NCI-H345 treated with DMSO at 0.1 percent for 48 hours (cell line): Measurements from ENCODE around the gene TSPAN15.

Experiments used
- DNase-seq: peaks from one replicate; lab custom pipeline; 2025; ENCODE audit not compliant: unreplicated experiment; lab: John Stamatoyannopoulos, UW

TSPAN15 gene

DNA sequence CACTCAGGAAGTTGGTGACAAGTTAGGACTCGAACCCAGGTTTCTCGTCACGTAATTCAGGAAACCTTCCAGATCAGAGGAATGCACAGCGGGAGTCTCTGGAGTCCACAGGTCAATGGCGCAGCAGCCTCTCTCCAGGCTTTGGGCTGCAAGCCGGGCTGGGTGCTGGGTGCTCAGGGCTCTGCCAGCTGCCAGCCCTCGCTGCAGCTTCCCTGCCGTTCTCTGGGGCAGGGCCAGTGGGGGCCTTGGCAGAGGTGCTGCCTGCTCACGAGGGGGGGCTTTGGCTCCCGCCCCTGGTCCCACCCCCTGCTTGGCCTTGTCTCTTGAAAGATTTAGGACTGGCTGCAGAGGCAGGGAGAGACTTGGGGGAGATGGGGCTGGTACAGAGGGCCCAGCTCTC lies 34.6 kb upstream of the TSPAN15 start, which contains the start of gene TACR2:
Gene TACR2, minus strand, starts transcription at position 224 of the 400 bp plus-strand sequence. CDS start 595 bp downstream, outside the sequence.
- DNase-seq, result no peak

DNA sequence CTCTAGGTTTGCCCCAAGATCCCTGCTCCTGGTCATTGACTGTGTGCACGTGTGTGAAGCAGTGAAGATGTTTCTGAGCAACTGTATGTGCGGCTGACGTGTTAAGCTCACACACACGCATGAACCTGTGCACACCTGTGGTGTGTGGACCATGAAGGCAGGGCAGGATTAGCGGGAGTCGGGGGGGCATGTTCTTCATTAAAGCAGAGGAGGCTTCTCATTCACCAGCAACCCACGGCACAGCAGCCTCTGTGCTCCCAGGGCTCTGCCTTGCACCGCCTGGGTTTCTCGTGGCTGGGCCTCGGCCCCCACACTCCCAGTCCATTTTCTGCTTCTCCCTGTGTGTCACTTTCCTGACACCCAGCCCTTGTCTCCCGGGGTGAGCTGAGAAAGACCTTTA lies 33.7 kb upstream of the TSPAN15 start:
- no peak for DNase-seq

DNA sequence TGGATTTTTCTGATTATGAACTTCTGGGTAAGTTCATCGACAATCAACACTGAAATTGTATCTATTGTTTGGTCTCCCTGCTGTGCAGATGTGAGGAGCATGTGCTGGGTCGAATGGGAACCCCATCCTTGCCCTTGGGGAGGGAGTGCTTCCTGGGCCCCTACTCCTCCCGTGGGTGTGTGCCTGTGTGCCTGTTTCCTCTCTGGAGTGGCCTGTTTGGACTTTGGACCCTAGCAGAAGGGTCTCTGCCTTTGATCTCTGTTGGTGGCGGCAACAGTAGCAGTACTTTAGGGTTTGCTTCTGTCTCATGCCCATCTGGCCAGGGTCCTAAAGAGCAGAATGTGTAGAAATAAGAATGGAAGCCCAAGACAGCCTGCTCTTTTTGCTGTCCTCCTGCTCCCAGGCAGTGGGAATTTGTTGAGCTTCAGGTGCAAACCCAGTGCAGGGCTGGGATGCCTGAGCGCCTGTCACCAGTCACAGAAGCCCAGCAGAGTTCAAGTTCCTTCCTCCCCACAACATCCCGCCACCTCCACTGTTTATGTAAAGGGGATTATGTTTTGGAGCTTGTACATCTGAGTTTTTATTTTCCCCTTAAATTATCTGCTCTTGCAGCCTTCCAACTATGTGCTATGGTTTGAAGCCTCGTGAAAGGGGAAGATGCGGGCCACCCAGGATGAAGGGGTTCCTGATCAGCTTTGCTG lies 33.1 kb upstream of the TSPAN15 start:
- no peak for DNase-seq

DNA sequence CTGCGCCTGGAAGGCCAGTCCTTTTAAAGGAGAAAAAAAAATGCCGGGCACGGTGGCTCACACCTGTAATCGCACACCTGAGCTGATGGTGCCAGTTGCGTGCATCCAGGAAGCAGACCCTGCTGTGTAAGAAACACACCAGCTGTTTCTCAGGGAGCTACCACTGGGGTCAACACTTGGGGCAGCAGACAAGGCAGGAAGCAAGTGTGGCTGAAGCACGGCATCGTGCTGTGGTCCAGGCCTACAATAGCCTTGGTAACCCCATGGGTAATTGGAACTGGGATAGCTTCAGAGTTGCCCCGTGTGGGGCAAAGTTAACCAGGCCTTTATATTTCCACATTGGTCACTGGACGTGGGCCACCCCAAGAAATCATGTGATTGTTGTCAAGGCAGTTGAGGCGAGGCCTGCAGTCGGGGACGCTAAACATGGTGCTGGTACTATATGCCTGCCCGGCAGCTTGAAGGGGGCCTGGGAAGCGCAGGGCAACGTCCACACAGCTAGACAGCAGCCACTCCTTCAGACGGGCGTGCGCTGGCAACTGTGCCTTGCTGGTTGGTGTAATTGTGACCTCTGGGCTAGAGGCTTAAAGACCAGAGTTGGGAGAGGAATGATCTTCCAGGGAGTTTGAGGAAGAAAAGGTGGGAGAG lies 32.0 kb upstream of the TSPAN15 start:
- no peak for DNase-seq

DNA sequence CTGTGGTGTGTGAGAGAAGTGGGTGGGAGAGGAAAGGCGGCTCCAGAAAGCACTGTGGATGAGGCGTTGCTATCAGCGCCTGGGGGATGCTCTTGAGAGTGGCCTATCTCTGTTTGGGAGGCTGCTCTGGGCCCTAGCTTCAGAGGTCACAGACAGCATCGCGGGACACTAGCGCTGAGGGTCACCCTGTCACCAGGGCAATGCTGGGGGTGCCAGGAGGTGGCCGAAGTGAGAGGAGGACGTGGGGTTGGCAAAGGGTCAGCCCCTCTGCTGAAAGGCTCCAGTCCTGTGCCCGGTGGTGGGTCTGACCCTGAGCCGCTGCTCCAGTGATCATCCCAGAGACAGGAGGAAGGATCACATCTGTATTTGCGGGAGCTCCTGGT lies 31.5 kb upstream of the TSPAN15 start:
- DNase-seq, result no peak

DNA sequence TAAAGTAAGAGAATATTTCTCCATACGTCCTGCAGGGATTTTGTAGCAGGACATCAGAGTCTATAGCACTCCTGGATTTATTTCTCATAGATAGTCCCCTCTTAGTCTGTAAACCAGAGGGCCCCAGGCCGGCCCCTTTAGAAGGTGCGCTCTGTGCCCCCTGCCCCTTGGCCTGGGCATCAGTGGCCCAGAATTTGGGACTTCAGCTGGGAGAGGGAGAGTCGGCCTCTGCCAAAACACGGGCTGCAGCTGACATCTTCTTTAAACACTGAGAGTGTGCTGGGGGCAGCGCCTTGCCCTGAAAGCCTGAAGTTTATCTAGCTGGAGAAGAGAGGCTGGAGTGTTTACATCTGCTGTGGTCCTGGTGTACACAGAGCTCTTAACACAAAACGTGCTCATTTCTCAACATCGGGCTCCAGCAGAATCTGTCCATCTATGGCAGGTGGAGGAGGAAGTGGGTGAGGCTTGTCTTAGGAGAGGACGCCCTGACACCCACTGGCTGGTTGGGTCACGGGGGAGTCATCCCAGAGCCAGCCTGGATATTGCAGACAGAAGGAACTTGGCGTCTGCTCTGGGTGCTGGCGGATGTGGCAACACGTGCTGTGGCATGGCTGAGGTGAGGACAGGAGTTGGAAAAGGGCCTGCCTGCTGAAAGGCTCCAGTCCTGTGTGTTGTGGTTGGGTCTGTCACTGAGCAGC lies 29.5 kb upstream of the TSPAN15 start:
- DNase-seq, result peak; percentile 26

DNA sequence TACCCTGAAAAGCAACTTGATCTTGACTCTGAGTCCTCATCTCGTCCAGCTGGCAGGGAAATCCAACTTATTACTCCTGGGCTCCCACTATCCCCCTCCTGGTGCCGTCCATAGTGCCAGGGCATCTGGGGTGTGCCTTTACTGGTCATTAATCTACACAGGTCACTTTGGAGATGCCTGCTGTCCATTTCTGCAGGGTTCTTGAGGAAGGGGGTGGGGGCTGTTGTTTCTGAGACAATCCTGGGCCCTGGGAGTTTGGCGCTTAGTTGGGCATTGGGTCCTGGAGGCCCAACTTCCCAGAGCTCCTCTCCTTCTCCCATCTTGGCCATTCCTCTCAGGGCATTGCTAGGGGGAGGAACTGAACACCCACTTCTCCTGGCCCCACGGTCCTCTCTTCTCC lies 28.6 kb upstream of the TSPAN15 start:
- no peak for DNase-seq

DNA sequence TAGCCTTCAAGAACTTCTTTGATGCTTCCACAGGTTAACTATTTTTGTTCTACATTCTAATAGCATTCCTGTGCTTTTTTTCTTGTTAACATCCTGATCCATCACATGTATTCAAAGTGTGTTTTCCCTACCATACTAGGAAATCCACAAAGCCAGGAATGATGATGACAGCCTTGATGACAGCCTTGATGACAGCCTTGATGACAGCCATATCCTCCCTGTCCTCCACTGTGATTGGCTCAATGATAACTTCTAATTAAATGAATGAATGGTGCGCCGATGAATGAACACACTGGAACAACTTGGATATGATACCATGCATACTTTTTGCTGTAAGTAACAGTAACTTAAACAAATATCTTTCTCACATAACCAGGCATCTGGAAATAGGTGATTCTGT lies 26.2 kb upstream of the TSPAN15 start:
- no peak for DNase-seq

DNA sequence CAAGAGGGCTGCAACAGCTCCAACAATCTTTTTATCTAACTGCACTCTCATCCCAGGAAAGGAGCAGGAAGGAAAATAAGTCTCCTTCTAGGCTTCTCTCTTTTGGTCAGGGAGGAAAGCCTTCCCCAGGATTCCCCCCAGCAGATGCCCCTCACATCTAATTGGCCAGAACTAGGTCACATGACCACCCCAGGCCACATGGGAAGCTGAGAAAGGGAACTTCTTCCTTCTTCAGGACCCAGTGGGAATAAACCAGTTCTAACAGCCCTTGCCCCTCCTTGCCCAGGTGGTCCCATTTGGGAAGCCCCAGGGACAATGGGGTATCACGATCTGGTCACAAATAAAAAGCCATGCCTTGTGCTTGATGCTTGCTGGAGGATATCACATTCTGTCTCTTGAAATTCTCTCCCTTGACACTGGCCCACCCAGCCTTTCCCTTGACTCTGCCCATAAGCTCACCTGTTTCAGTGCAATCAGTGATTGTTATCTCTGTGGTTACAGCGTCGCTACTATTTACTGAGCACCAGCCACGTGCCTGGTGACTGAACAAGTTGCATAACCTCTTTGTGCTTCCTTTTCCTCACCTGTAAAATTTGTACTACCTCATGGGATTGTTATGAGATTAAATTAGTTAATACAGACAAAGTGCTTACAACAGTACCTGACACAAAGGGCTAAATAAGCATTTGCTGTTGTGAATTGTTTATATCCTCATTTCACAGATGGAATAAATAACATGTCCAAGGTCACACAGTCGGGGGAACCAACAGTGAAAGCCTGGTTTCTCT lies 25.6 kb upstream of the TSPAN15 start:
- DNase-seq, result no peak

DNA sequence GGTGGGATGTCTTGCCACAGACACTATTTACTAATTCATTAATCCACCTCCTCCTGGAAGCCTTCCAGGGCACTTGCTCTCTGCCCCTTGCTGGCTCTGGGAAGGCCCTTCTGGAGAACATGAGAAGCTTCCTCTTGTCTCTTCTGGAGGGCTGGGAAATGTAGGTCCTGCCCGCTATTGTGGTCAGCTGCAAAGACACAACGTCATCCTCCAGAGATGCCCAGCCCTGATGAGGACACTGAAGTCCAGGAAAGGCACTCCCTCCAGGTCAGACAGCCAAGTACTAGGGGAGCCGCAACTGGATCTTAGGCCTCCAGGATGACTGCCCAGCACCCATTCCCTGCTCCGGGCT lies 24.9 kb upstream of the TSPAN15 start:
- DNase-seq, result no peak

DNA sequence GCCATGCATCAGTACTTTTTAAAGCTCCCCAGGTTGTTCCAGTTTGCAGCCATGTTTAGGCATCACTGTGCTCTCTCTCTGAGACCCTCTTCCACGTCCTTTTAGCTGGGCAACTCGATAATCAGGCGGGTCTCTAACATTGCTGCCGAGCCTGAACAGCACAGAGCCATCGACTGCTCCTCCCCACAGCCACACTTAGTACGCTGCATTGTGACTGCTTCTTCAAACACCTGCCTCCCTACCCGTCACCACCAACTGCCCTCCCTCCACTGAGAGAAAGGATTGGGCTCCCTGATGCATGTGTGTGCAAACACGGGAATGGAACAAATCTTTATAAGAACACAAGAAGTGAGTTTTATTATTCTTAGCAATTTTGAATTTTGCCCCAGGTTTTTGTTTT lies 23.1 kb upstream of the TSPAN15 start:
- DNase-seq, result peak; percentile 7

DNA sequence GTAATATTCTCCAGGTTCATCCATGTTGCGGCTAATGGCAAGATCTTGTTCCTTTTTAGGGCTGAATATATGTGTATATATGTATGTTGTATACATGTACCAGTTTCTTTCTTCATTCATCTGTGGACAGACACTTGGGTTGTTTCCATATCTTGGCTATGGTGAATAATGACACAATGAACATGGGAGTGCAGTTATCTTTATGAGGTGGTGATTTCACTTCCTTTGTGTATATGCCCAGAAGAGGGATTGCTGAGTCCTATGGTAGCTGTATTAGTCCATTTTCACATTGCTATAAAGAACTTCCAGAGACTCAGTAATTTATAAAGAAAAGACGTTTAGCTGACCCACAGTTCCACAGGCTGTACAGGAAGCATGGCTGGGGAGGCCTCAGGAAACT lies 17.1 kb upstream of the TSPAN15 start:
- no peak for DNase-seq

DNA sequence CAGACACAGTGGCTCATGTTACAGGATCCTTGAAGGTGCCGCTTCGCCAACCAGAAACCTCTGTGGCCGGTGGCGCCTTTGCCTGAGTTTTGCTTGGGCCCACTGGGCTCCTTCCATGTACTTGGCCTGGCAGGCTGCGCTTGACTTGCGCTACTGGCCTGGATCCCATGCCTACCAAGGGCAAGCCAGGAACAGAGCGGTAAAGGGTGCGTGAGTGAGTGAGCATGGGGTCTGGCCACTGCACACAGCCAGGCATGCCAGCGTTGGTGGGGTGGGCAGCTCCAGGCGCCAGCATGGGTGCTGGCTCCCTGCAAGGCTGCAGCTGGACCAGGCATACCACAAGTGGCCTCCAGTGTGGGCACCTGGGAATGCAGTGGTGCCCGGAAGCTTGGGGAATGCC lies 16.3 kb upstream of the TSPAN15 start:
- no peak for DNase-seq

DNA sequence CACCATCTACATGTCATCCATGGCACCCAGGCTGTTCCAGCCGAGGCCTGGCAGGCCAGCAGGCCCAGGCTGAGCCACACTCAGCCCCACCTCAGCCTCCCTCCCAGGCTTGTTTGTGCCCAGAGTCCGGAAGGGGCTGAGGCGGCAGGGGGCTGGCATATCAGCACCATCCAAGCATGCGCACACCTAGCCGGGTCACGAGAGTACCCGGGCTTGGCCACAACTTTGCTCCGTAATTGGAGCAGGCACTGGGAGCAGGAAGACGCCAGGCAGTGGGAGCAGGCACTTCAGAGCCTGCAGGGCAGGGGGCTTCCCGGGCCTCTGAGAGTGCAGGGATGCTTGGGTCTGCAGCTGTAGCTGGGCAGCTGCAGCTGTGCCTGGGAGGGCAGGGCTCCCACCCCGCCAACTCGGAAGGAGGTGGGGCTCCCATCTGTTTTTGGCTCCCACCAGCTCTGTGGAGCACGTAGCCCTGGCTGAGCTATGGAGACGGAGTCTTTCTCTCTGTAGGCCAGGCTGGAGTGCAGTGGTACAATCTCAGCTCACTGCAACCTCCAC lies 15.2 kb upstream of the TSPAN15 start:
- no peak for DNase-seq

DNA sequence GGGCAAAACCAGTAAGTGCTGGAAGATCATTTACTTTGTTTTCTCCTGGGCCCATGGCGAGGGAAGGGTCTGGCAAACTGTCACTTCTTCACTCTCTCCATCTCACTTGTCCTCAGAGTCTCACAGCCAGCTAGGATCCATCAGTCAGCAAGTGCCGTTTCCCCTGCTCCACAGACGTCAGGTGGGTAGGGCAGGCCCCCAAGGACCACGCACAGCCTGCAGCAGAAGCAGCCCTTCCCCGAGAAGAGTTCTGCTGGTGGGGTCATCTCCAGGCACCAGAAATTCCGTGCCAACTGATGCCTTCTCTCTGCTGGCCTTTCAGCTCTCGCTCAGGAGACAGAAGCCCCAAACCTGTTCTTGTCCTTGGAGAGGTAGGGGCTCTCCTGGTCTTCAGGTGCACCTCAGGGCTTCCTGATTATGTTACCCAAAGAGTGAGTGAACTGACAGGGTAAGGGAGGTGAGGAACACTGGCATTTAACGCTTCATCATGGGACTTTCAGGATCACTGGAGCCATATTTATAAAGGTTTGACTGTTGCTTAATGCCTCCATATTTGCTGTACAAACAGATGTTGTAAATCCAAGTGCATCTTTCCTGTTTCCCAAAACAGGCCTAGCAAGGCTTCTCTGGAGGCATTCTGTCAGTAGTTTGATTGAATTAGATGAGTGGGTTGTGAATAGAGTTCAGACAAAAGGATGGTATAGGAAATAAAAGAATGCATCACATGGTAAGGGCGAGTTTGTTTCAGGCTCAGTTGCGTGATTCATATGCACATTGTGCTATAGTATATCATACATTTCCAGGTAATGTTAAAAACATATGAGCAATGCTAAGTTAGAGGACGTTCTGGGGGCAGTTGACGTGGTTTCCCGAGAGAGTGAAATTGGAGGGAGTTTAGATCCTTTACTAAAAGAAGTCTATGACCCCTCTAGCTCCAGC lies 13.7 kb upstream of the TSPAN15 start:
- DNase-seq, result no peak

DNA sequence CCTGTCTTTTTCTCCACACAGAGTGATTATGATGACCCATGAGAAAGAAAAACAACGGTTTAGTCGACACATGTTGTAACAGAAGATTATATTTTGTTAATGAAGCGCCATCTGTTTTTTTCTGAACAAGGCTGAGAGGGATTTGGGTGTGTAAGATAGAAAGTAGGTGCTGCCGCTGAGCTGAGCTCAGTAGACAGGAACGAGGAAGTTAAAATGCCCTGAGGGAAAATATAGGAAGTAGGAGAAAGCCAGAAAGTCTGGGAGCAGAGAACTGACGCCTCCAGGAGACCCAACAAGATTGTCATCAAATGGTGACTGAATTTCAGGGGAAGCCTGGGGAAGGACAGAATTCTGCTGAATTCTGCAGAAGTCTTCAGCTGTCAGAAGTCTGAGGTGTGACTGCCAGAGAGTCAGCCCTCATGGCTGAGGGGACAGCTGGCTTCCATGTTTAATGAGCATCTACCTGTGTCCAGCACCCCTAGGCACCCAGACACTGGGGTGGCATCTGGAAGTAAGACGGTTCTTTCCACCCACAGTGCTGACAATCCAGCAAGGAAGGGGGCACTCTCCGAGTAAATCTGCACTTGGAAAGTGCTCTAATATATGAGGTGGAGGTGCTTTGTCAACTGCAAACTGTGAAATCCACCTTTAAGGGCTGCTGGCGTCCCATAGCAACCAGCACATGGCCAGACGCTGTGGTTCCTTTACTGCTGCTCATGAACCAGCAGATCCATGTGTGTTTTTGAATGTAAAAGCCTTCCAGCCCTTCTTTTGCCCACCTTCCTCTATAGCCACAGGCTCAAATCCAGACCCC lies 12.5 kb upstream of the TSPAN15 start:
- no peak for DNase-seq

DNA sequence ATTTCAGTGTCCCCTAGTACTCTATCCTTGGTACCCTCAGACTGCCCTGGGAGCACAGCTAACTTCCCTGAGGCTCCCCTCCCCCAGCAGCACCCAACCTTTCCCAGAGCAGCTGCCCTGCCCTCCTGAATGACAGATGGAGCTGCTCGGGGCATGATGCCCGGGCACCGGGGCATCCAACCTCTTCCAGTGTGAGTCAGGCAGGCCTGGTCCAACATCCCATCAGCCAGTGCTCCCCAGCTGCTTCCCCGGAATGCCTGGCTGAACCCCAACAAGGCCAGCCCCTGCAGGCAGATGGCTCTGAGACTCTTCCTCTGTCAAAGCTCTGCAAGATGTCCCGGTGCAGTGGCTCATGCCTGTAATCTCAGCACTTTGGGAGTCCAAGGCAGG lies 11.9 kb upstream of the TSPAN15 start:
- no peak for DNase-seq

DNA sequence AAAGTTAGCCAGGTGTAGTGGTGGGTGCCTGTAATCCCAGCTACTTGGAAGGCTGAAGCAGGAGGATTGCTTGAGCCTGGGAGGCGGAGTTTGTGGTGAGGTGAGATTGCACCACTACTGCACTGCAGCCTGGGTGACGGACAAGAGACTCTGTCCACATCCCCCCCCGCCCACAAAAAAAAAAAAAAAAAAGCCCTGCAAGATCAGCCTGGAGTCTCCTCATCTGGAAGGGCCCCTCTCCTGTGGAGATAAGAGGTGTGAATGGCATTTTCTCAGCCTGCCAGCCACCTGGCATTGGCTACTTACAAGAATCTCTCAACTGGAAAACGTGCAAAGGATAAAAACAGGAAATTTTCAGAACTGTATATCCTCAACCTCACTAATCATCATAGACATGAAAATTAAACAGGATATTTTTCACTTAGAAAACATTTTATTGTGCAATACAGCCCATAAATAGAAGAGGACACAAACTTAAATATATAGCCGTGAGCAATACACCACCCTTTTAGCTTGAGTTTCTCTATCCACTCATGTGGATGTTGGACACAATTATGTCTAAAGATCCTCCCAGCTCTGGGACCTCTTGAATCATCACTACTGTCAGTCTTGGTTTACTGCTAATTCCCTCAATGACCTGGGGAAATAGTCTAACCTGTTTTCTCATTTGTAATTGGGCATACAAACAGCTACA lies 11.3 kb upstream of the TSPAN15 start:
- no peak for DNase-seq

DNA sequence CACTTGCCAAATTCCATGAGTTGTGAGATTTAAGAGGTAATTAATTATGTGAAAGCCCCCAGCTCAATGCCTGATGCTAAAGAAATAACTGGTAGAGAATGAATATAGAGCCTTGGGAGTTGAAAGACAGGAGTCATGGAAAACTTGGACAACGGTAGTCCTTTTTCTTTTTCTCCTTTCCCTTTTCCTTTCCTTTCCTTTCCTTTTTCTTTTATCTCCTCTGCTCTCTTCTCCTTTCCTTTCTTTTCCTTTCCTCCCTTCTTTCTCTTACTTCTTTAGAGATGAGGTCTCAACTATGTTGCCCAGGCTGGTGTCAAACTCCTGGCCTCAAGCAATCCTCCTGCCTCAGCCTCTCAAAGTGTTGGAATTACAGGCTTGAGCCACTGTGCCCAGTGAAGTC lies 7.9 kb upstream of the TSPAN15 start:
- DNase-seq, result no peak
